ENCODE data around the gene MCFD2. TPM values are rescaled to one million over a fixed set of nuclear protein-coding genes. Genes with fewer than 3 reads are reported as not detected.

MCFD2 gene
- total RNA-seq, 1 donor from 2014 or later = 89.4 TPM

- no peak overlapping the region for H3K4me3 ChIP-seq
- H3K36me3 ChIP-seq = no peaks in the 10 kb centered on the region
- no peaks in the 10 kb centered on the region for H3K27me3 ChIP-seq
- no peak for DNase-seq (ENCODE audit: extremely low spot score in 2 of 2)
- TF ChIP-seq CTCF (IDR thresholded peaks at IDR 0.05) (no peak), POLR2A (IDR thresholded peaks at IDR 0.05) (no peak), POLR2AphosphoS5 (IDR thresholded peaks at IDR 0.05; ENCODE audit: insufficient read depth in 1 of 2, low read depth in 1 of 2) (no peak)
- no peaks in the 10 kb centered on the region for H3K9me3 ChIP-seq
- intact Hi-C loops (cut with DNase I) = no loop called here
- no peak overlapping the region for H3K27ac ChIP-seq
- no peaks in the 10 kb centered on the region for H3K4me1 ChIP-seq
Observed at GRCh38 chr2:46893269-46893939, 22.2 kb downstream of the MCFD2 start.

- Histone ChIP-seq H3K4me3 (no peak overlapping the region), H3K36me3 (no peaks in the 10 kb centered on the region), H3K27ac (no peak overlapping the region), H3K27me3 (no peaks in the 10 kb centered on the region), H3K4me1 (no peaks in the 10 kb centered on the region), H3K9me3 (no peaks in the 10 kb centered on the region)
- no peak for DNase-seq (ENCODE audit: extremely low spot score in 2 of 2)
- intact Hi-C loops (cut with DNase I) = no loop called here
- no peak for TF ChIP-seq POLR2AphosphoS5 (IDR thresholded peaks at IDR 0.05; ENCODE audit: insufficient read depth in 1 of 2, low read depth in 1 of 2)
- TF ChIP-seq POLR2A (IDR thresholded peaks at IDR 0.05) = no peak
- TF ChIP-seq CTCF (IDR thresholded peaks at IDR 0.05) = no peak
Observed at GRCh38 chr2:46891956-46892553, 23.6 kb downstream of the MCFD2 start.

- Histone ChIP-seq H3K4me3 (no peak overlapping the region), H3K27me3 (no peaks in the 10 kb centered on the region), H3K4me1 (no peaks in the 10 kb centered on the region), H3K27ac (no peak overlapping the region), H3K9me3 (no peaks in the 10 kb centered on the region), H3K36me3 (no peaks in the 10 kb centered on the region)
- TF ChIP-seq CTCF (IDR thresholded peaks at IDR 0.05) (no peak), POLR2A (IDR thresholded peaks at IDR 0.05) (no peak), POLR2AphosphoS5 (IDR thresholded peaks at IDR 0.05; ENCODE audit: insufficient read depth in 1 of 2, low read depth in 1 of 2) (no peak)
- intact Hi-C loops (cut with DNase I) = loop anchor here (5.0 kb wide), 1 partner anchor 256 kb away; no protein-coding TSS in a partner anchor
- no peak for DNase-seq (ENCODE audit: extremely low spot score in 2 of 2)
Observed at GRCh38 chr2:46888421-46888952, 27.1 kb downstream of the MCFD2 start.

- Histone ChIP-seq H3K4me1 (peaks cover 2% of the 10 kb centered on the region), H3K27me3 (no peaks in the 10 kb centered on the region), H3K9me3 (no peaks in the 10 kb centered on the region), H3K36me3 (no peaks in the 10 kb centered on the region), H3K27ac (no peak overlapping the region), H3K4me3 (no peak overlapping the region)
- intact Hi-C loops (cut with DNase I) = loop anchor here (5.0 kb wide), 1 partner anchor 255 kb away; no protein-coding TSS in a partner anchor
- DNase-seq (ENCODE audit: extremely low spot score in 2 of 2) = no peak
- TF ChIP-seq POLR2A (IDR thresholded peaks at IDR 0.05) (no peak), CTCF (IDR thresholded peaks at IDR 0.05) (no peak), POLR2AphosphoS5 (IDR thresholded peaks at IDR 0.05; ENCODE audit: insufficient read depth in 1 of 2, low read depth in 1 of 2) (no peak)
Observed at GRCh38 chr2:46887028-46887885, 28.3 kb downstream of the MCFD2 start.

Measured in vagina (tissue), 2 donors.